ENCODE results near the gene ST8SIA2.

The ST8SIA2 gene

GRCh38 chr15:92505611-92506010 is 111.9 kb downstream of the ST8SIA2 start:
- Mint-ChIP-seq H3K27ac (no peak overlapping the region), H3K4me3 (no peak overlapping the region), H3K9me3 (peaks cover 6% of the 10 kb centered on the region), H3K27me3 (peaks cover 20% of the 10 kb centered on the region), H3K4me1 (ENCODE audit: low read depth) (peaks cover 6% of the 10 kb centered on the region), H3K36me3 (ENCODE audit: low read depth) (no peaks in the 10 kb centered on the region)
- DNase-seq, result no peak

GRCh38 chr15:92506506-92506905 is 112.8 kb downstream of the ST8SIA2 start:
- Mint-ChIP-seq H3K9me3 (peaks cover 6% of the 10 kb centered on the region), H3K36me3 (ENCODE audit: low read depth) (no peaks in the 10 kb centered on the region), H3K4me1 (ENCODE audit: low read depth) (peaks cover 6% of the 10 kb centered on the region), H3K27me3 (peaks cover 13% of the 10 kb centered on the region), H3K4me3 (no peak overlapping the region), H3K27ac (no peak overlapping the region)
- DNase-seq, result no peak

GRCh38 chr15:92510163-92510882 is 116.6 kb downstream of the ST8SIA2 start:
- no peaks in the 10 kb centered on the region for H3K27me3 Mint-ChIP-seq
- DNase-seq, result no peak
- H3K4me3 Mint-ChIP-seq, result no peak overlapping the region
- peaks cover 6% of the 10 kb centered on the region for H3K4me1 Mint-ChIP-seq (ENCODE audit: low read depth)
- H3K27ac Mint-ChIP-seq, result no peak overlapping the region
- peaks cover 6% of the 10 kb centered on the region for H3K9me3 Mint-ChIP-seq
- no peaks in the 10 kb centered on the region for H3K36me3 Mint-ChIP-seq (ENCODE audit: low read depth)
